Measurements from ENCODE around the gene ETF1. TPM values are rescaled to one million over a fixed set of nuclear protein-coding genes. Genes with fewer than 3 reads are reported as not detected.
A peak's percentile ranks its signal among the peaks of the same experiment; 100 is the strongest.

Gene ETF1
- total RNA-seq, 4 donors from 2014 or later: 64.9 to 84.9 (median 80.4) TPM

DNA sequence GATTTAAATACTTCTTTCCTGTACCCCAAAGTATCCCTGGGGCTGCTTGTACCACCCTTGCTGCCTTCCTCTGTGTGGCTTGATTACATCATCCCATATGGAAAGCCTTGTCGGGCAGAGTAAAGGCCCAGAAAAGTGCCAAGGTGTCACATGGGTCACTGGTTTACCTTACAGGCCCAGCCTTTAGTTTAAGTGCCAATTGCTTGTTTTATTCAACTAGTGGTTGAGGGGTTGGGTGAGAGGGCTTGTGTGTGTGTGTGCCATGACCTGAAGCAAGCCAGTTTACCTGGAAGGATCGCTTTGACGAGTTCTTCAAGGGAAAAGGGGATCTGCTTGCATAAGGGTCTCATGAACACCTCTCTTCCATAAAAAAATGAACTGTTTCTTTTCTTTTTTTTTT, 39.9 kb upstream of the ETF1 start:
- Histone ChIP-seq H3K27me3 (no peaks in the 10 kb centered on the region), H3K36me3 (no peaks in the 10 kb centered on the region), H3K4me3 (replicated peaks in 1 of 3) (no peak overlapping the region), H3K27ac (peak overlapping the region in 2 of 3 donors; percentile 11 to 60), H3K4me1 (peaks cover 15 to 21% of the 10 kb centered on the region in 2 donors), H3K9me3 (no peaks in the 10 kb centered on the region)
- intact Hi-C loops (cut with DNase I): loop anchor here (10.0 kb wide), 2 partner anchors 162 to 682 kb away; no protein-coding TSS in a partner anchor
- peak; percentile 46 to 67 for DNase-seq
- no peak for TF ChIP-seq CTCF (IDR thresholded peaks at IDR 0.05)
- no peak for TF ChIP-seq POLR2A (IDR thresholded peaks at IDR 0.05)
- WGBS, 2 donors: 32 to 51% methylated on average over 3 of the region's 3 CpGs

- TF ChIP-seq POLR2A (IDR thresholded peaks at IDR 0.05) (no peak), CTCF (IDR thresholded peaks at IDR 0.05) (no peak)
- intact Hi-C loops (cut with DNase I): loop anchor here (10.0 kb wide), 2 partner anchors 164 to 684 kb away; no protein-coding TSS in a partner anchor
- H3K27ac ChIP-seq: no peak overlapping the region
These were observed 37.7 kb upstream of the ETF1 start for GRCh38 chr5:138580777-138581176.

GRCh38 chr5:138580001-138580400, 37.0 kb upstream of the ETF1 start:
- Histone ChIP-seq H3K36me3 (no peaks in the 10 kb centered on the region), H3K27me3 (no peaks in the 10 kb centered on the region), H3K9me3 (no peaks in the 10 kb centered on the region), H3K4me3 (replicated peaks in 1 of 3) (no peak overlapping the region), H3K27ac (no peak overlapping the region), H3K4me1 (peaks cover 20 to 28% of the 10 kb centered on the region in 2 donors)
- 94 to 96% methylated on average over 2 of the region's 2 CpGs for WGBS, 2 donors
- no peak for TF ChIP-seq CTCF (IDR thresholded peaks at IDR 0.05)
- no peak for TF ChIP-seq POLR2A (IDR thresholded peaks at IDR 0.05)
- DNase-seq: no peak
- intact Hi-C loops (cut with DNase I): loop anchor here (10.0 kb wide), 2 partner anchors 165 to 685 kb away; no protein-coding TSS in a partner anchor

More at GRCh38 chr5:138580777-138581176, 37.7 kb upstream of the ETF1 start:
- no peak for DNase-seq
- no peaks in the 10 kb centered on the region for H3K27me3 ChIP-seq
- no peak overlapping the region for H3K4me3 ChIP-seq (replicated peaks in 1 of 3)
- H3K36me3 ChIP-seq: no peaks in the 10 kb centered on the region
- no peaks in the 10 kb centered on the region for H3K9me3 ChIP-seq
- H3K4me1 ChIP-seq: peaks cover 20 to 28% of the 10 kb centered on the region in 2 donors

- H3K9me3 ChIP-seq: no peaks in the 10 kb centered on the region
- intact Hi-C loops (cut with DNase I): no loop called here
- H3K27me3 ChIP-seq: no peaks in the 10 kb centered on the region
- H3K4me1 ChIP-seq: peaks cover 20 to 27% of the 10 kb centered on the region in 2 donors
- no peak overlapping the region for H3K4me3 ChIP-seq (replicated peaks in 1 of 3)
- DNase-seq: no peak
- WGBS, 2 donors: 56 to 60% methylated on average over 2 of the region's 2 CpGs
- no peaks in the 10 kb centered on the region for H3K36me3 ChIP-seq
- no peak overlapping the region for H3K27ac ChIP-seq
- no peak for TF ChIP-seq CTCF (IDR thresholded peaks at IDR 0.05)
- no peak for TF ChIP-seq POLR2A (IDR thresholded peaks at IDR 0.05)
These were observed 36.5 kb upstream of the ETF1 start for GRCh38 chr5:138579517-138579863.

DNA sequence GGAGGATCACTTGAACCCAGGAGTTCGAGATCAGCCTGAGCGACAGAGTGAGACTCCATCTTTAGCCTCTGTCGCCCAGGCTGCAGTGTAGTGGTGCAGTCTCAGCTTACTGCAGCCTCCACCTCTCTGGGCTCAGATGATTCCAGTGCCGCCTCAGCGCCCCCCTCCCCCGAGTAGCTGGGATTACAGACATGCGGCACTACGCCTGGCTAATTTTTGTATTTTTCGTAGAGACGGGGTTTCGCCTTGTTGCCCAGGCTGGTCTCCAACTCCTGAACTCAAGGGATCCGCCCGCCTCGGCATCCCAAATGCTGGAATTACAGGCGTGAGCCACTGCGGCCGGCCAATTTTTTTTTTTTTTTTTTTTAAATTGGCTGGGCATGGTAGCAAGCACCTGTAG, 34.4 kb upstream of the ETF1 start:
- intact Hi-C loops (cut with DNase I): no loop called here
- TF ChIP-seq POLR2A (IDR thresholded peaks at IDR 0.05) (no peak), CTCF (IDR thresholded peaks at IDR 0.05) (no peak)
- H3K9me3 ChIP-seq: no peaks in the 10 kb centered on the region
- H3K4me3 ChIP-seq (replicated peaks in 1 of 3): no peak overlapping the region
- no peaks in the 10 kb centered on the region for H3K27me3 ChIP-seq
- H3K36me3 ChIP-seq: peaks cover 9 to 10% of the 10 kb centered on the region in 2 donors
- H3K27ac ChIP-seq: no peak overlapping the region
- WGBS, 2 donors: 91% methylated on average over 17 of the region's 17 CpGs
- H3K4me1 ChIP-seq: peaks cover 10 to 16% of the 10 kb centered on the region in 2 donors
- no peak for DNase-seq
